HG03460 (cell line): ENCODE measurements around the gene ENOX1.
A peak's percentile ranks its signal among the peaks of the same experiment; 100 is the strongest.

ENCODE experiments used
- ATAC-seq: cut with Tn5 transposase; IDR thresholded peaks from one replicate; pipeline ENCODE4 v1.9.1; 2021; ENCODE audit not compliant: unreplicated experiment

The ENOX1 gene

DNA sequence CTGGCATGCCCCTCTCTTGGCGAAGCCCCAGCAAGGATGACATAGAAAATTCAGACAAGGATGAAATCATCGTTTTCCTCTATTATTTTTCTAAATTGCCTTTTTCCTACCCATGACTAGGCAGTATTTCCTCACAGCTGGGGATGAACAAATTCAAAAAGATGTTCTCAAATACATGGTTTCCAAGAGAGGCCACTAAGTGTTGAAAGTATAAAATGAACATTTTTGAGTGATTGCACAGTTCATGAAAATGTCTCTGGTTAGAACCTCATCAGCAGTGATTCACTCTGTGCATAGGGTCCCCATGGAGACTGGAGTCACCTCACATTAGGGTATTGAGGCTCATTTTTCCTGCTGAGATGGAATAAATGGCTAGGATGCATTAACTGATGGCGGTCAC is 389.7 kb downstream of the ENOX1 start:
- ATAC-seq: no peak

DNA sequence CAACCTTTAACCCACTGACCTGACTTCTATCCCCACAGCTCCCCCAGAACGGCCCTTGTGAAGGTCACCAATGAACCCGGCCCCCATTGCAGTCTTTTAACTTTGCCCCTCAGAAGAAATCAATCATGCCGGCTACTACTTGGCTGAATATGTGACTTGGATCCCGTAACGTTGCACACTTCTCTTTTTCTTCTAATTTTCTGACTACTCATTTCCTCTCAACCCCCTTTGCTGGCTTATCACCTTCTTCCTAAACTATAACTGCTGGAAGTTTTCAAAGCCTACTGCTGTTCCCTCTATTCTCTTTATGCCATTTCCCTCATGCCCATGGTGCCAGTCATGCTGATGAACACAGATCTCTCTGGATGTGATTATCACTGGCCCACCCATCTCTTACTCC is 395.7 kb downstream of the ENOX1 start:
- peak; percentile 11 for ATAC-seq

DNA sequence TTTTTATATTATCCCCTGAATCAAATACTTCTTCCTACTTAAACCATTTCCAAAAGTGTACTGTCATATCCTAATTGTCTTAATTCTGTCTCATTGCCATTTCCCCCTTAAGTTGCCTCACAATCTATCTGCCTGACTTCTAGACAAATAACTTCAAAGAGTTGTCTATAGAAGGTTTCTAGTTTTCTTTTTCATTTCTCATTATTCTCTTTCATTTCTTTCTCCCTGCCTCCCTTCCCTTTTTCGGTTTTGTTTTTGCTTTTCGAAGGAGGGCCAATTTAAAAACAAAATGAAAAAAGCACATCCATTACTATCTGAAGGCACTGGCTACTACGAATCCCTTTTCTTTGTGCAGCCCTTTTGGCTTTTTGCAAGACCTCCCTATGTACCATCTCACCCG is 396.2 kb downstream of the ENOX1 start:
- peak; percentile 43 for ATAC-seq

DNA sequence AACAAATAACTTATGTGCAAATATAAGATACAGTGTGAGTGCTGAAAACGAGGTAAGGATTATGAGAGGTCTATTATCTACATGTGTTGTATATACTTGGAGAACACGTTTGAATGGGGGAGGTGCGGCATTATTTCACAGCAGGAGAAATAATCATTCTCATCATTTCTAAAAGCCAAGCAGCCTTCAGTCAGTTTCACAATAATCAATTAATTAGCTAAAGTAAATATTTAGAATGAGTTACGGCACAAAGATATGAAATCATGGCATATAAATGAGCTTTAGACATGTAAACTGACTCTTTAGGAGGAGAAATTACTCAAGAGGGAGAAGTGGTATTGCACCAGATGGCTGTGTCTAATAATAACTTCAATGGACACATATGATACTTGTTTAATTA is 396.8 kb downstream of the ENOX1 start:
- no peak for ATAC-seq

DNA sequence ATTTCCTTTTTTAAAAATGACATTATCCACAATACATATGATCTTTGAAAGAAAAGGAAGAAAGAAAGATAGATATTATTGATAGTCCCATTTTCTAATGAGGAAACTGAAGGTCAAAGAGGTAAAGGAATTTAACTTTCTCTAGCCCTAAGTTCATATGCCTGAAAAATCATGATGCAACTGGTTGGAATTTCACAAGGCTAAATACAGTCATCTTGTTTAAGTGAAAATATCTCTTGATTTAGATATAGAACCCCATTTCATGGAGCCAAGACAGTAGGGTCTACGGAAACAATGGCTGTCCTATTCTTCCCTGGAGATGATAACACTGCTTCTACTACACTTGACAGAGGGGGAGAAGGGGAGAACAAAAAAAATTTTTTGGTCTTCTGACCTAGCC is 397.2 kb downstream of the ENOX1 start:
- ATAC-seq: no peak

DNA sequence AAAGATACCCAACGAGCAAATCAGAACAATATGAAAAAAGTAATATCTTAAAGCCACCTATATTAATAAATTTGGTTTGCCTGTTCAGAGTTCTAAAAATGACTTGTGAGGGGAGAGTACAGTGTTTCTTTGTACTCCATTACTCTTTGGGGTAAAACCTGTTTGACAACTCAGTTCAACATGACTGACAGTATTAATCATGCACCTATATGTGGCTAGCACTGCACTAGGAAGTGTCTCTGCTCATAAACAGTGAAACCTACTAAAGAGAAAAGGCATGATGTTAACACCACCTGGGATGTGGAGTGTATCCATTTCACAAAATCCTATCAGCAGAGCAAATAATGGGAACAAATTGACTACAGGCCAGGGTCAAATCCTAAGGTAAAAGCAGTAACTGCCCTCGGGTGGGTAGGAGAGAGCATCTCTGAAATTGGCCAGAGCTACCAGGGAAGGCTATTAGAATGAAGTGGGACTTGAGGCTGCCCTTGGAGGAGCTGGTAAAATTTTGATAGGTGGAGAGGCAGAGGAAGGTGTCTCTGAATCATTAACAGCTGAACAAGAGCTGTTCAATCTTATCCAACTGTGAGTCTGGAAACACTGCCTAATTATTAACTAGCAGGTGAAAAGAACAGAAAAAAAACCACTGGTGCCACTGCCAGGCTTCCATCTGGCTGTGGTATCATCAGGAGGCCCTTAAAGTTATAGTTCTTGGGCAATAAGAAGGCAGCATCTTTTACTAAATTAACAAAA is 398.3 kb downstream of the ENOX1 start:
- ATAC-seq: peak; percentile 60

DNA sequence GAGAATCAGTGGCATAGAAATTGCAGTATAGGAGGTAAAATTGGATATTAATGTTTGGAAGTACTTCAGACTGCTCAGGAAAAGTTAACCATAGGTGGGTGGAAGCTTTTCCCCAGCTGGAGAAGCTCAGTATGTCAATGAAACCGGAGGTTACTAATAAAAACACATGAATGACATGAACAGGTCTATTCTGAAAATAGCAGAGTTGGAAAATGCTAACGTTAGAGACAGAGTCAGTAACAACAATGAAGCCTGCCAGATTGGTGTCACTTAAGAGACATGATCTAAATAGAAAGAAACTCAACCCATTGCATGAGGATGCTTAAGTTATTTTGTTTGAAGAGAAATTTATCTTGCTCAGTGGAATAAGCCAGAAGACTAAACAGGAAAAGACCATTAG is 398.9 kb downstream of the ENOX1 start:
- no peak for ATAC-seq

DNA sequence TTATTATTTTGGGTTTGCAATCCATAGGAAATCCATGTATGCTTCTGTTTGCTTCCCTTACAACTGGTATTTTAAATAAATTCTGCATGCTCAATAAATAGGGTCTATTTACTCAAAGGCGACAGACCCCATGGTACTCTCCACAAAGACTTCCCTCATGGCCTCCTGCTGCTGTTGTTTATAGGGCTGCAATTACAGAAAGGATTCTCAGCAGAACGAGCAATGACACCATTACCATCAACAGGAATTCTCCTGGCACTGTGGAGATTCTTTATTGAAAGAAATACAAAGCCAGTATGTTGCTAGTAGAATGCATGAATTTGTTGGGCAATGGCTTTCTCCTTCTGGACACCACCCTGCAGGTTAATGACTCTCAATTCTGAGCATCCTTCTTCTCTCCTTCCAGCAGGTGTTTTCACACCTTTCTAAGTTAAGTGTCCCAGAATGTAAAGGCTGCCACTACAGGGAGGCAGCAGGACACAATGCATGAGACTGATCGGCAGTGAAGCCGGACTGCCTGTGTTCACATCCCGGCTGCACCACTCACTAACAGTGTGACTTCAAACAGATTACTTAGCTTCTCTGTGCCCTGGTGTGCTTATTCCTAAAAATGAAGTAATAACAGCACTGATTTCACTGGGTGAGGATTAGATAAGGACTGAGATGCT is 403.1 kb downstream of the ENOX1 start:
- no peak for ATAC-seq

DNA sequence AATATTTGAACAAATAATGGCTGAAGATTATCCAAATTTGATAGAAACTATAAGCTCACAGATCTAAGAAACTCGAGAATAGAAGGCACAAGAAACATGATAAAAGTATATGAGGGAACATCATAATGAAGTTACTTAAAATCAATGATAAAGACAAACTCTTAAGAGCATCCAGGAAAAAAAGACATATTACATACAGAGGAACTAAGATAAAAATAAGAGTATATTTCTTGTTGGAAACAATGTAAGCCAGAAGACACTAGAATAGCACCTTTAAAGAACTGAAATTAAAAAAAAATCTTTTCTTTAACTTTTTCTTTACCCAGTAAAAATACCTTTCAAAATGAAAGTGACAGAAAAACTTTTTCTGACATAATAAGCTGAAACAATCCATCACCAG is 407.0 kb downstream of the ENOX1 start:
- no peak for ATAC-seq

DNA sequence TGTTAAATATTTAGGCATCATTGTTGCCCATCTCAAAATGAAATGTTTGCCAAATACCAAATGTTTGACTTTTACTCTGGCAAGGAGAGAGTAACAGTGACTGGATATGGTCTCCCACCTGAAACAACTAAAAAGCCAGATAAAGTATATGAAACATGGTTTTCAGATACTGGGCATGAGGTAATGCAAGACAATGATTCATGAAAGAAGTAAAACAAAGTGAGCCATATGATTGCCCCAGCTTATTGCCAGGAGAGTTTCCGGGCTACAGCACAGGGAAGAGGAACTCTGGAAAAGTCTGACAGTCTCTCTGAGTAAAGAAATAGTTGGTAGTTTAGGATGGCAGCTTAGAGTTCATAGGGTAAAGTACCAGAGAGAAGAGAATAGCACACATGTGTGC is 408.8 kb downstream of the ENOX1 start:
- ATAC-seq: no peak

DNA sequence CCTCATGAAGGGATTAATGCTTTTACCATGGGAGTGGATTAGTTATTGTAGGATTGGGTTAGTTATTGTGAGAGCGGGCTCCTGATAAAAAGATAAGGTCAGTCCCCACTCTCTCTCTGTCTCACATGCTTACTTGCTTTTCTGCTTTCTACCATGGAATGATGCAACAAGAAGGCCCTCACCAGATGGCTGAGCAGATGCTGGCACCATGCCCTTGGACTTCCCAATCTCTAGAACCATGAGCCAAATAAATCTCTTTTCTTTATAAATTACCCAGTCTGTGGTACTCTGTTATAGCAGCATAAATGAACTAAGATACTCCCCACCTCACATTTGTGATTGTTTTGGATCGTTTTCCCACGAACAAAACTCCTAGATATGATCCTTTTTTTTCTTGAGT is 409.6 kb downstream of the ENOX1 start:
- no peak for ATAC-seq

DNA sequence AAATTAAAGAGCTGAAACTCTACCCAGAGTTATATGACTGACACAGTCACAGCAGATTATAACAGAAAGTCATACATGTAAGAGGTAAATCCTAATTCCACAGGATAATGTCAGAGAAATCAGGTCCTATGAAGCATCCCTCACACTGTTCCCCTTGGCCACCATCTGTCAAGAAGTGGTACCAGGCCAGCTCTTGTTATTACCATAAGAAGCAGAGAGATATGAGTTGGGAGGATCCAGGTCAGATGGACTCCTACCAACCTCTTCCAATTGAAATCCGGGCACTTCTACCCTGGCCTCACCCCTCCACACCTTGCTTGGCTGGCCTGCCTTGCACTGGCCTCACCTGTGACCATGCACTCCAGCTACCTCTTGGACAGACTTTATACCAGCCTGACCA is 410.2 kb downstream of the ENOX1 start:
- ATAC-seq: no peak

DNA sequence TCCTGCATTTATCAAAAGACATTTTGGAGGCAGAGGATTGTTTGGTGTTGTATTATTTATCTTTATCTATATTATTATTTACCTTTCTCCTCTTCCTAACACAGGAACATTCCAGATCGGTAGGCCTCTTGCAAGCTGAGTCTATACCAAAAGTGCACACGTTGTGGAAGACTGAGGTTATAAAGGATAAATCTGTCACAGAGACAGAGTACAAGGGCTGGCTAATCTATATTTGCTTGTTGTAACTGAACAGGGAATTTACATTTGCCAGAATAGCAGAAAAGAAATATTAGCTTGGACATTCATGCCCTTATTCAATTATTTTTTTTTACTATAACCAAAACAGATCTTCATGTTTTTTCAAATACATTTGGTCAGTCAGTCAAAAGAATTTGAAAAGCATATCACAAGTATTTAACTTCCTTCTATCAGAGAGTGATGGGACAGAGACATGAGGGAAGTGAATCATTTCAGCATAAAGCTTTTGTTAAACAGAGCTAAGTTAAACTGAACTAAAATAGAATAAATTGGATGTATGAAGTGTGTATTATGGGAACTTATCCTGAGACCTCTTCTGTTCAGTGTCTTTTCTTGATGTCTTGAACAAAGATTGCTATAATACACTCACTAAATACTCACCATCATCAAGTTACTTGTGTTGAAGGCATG is 410.8 kb downstream of the ENOX1 start:
- no peak for ATAC-seq

DNA sequence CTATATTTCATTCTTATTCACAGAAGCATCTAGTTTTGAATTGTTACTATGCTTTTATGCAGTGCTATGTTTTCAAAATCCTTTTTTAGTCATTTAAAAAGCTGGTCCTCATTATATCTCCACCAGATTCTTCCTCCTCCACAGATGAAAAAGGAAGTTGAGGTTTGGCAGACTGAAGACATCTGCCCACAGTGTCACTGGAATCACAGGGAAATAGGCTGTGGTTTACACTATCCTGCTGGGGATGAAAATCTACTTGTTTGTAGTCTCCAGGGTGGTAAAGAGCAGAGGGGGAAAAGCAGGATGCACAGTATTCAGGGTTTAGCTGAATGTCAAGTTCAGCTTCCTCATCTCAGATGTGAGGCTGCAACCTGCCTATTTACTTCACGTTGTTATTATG is 412.2 kb downstream of the ENOX1 start:
- no peak for ATAC-seq

DNA sequence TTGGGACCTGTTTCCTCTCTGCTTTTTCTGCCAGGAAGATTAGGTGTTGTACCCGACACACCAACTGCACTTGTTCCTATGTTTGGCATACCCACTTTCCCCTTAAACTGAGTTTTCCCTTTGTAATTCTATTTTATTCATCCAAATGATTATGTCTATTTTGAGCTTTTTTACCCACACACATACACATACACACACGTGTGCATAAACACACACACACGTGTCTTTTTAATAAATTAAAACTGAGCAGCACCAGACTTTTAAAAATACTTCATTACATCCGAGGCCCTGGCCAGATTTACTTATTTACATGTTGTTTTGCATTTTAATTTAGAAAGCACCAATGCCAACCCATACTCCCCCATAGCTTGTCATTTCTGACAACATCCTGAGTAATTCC is 413.4 kb downstream of the ENOX1 start:
- ATAC-seq: no peak

DNA sequence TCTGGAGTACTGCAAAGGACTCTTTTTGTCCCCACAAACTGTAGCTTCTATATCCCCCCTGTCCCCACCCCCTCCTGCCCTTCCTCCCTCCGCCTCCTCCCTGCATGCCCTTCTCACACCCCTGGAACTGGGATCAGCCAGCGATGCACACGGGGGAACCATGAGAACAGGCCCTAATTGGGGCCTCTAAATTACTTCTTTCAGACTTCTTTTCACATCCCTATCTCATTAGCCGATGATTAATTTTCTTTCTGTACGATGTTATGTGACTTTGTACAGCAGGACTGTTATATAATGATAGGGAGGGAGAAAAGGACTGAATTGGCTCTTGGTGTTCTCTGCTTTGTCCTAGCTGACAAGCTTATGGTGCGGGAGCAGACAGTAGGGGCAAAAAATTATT is 415.9 kb downstream of the ENOX1 start:
- no peak for ATAC-seq

DNA sequence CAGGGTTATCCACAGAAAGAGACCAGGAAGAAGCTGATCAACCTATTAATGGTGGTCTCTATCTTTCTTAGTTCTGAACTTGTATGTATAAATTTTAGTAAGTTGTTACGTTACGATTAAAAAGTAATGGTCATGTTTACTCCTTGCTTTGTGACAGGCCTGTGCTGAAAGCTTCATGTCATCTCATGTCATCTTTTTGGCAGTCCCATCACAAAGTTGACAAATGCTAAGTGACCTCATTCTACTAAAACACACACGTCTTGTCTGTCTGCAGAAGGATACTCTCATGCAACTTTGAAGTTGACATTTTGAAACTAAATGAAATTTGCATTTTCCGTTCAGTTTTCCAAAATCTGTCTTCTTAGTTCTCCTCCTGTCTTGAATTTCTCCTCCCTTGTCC is 417.5 kb downstream of the ENOX1 start:
- no peak for ATAC-seq

DNA sequence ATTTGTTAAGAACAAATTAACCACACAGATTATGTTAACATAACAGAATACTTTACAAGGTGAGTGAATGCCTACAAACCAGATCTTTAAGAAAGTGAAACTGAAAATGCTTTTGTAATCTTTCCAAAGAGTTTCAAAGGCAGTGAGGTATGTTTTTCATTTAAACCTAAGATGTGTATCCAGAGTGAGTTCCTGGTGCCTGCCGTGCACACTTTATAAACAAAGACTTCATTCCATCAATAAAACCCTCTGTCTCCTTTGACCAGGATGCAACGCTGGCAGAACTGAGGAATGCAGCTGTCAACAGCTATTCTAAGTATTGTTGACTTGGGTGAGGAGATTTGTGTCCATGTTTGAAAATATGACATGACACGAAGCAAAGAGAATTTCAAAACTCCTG is 418.8 kb downstream of the ENOX1 start:
- peak; percentile 59 for ATAC-seq

DNA sequence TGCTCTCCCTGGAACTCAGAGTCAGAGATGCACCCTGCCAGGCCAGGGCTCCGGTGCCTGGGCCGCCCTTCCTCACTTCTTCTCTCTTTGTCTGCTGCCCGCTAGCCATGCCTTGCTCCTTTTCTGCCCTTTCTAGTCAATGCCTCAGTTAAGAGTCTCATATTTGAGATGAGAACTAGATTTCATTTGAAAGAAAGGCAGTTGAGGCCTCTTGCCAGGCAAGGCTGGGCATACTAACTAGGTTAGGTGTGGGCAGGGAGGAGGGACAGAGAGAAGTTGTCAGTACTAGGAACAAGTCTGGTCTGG is 421.8 kb downstream of the ENOX1 start:
- no peak for ATAC-seq

DNA sequence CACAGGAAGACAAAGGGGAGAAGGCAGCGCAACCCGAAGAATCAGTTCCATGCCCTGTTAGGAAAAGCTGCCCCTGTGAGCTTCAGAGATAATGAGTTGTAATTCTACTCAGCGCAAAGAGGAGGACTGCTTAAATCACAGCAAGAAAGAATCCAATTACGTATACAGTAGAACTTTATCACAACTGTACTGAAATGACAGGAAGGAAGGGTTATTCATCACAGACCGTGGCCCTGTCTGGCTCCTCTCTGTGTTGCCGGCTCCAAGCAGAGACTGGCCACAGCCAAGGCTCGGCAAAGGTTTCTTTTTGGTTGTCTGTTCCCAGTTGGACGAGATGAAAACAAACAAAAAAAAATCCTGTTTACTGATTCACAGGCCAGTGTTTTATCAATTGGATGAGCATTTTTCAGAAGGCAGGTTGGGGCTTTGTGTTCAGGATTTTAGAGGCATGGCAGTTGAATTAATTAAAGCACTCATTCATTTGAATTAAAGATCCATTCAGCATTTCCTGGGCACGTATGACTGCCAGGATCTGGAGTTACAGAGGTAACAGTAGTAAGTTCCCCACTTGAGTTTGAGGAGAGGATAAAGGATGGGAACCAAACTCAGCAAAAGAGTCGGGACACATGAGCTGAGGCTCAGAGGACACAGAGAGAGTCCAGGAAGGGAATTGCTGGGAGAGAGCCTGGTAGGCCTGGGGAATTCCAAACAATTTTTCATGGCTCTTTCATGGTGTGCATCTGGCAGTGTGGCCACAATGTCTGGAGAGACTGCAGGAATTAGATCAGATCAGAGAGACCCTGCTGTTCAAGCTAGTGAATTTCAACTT is 422.3 kb downstream of the ENOX1 start:
- no peak for ATAC-seq

DNA sequence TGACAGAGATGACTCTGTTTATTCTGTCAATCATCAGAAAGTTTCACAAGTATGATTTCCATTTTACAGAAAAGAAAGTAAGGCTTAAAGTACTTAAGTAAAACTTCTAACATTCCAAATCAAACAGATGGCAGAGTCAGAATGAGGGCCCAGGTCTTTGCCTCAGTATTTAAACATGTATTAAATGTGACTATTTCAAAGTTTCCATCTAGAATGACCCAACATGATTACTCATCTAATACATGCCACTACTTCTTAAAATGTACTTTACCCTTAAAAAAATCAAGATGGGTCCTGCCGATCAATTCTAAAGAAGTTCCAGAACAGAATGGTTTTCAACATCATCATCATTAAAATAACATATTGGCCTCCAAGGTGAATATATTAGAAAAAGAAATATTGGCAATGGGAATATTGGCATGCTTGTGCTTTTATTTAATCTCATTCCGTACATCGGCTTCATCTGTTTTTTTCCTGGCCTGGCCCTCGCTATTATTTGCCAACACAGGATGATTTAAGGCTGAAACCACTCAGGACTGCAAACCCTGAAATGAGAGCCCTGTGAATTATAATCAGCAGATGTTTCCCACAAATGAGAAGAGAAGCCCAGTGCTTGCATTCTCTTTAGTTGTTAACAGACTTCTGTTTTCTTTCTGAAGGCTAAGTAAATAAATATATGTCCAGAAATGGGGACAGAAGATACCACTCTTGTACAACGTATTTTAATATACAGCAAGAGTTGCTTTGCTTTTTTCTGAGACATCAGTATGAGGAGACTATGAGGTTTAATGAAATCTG is 423.4 kb downstream of the ENOX1 start:
- ATAC-seq: no peak
